ENCODE measurements around the gene SLC25A53.
"Not testable (repeated sequence)": the region's sequence is repeated elsewhere in the genome, so short reads cannot be mapped to it uniquely, and the experiment has no call there.

SLC25A53 gene

DNA sequence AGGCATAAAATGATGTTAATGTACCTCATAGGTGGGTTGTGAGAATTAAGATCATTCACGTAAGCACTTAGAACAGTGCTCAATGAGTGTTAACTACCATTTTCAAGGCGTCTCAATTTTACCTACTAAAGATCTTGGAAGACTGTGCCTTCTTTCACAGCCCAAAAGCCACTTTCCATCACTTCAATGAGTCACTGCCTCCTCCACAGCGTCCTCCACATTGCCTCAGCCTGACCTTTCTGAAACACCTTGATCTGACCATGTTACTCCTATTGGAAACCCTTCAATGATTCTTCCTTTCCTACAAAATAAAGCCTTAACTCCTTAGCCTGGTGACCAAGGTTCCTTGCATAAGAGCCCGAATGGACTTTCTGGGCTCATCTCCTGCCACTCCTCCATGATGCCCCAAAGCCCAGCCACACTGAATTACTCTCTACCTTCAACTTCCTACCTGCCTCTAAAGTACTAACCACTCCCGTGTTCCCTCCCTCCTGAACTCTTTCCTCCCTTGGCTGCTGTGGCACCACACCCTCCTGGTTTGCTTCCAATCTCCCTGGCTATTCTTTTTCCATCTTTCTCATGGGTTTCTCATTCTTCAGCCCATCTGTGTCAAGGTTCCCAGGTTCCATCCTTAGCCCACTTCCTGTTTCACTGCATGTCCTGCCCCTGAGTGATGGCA, 22.1 kb downstream of the SLC25A53 start:
- DNase-seq (ENCODE audit: low read depth in 2 of 2): no peak

GRCh38 chrX:104130808-104131207, 26.0 kb downstream of the SLC25A53 start:
- no peak for DNase-seq (ENCODE audit: low read depth in 2 of 2)

DNA sequence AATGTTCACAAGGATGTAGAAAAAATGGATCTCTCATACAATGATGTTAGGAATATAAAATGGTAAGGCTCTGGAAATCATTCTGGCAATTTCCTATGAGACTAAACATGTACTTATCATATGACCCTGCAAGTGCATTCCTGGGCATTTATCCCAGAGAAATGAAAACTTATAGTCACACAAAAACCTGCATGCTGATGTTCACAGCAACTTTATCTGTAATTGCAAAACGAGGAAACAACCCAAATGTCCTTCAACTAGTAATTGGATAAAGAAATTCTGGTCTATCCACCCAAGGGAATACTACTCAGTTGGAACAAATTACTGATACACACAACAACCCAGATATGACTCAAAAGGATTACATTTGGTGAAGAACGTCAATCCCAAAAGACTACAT, 30.0 kb downstream of the SLC25A53 start:
- no peak for DNase-seq (ENCODE audit: low read depth in 2 of 2)

- no peak for DNase-seq (ENCODE audit: low read depth in 2 of 2)
These were observed 34.0 kb downstream of the SLC25A53 start for GRCh38 chrX:104122829-104123228.

- DNase-seq (ENCODE audit: low read depth in 2 of 2): no peak
These were observed 38.0 kb downstream of the SLC25A53 start for GRCh38 chrX:104118765-104119164.

DNA sequence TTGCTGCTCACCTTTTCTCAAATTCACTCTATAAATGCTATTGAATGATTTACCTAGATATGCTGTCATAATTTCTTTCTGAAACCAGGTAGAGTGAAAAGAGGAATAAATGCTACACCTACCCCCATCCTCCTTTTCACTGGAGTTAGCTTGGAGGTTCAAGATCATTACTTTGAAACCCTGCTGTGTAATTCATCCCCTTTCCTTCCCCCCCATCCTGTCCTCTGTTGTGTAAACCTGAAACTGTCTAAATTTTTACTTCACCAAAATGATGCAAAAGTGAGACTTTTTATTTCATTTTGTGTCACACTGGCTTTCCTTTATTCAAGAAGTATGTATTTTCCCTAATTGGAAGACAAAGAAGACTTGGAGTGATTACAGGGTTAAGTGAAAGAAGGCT, 39.0 kb downstream of the SLC25A53 start:
- no peak for DNase-seq (ENCODE audit: low read depth in 2 of 2)

GRCh38 chrX:104113222-104113965, 43.4 kb downstream of the SLC25A53 start:
- DNase-seq (ENCODE audit: low read depth in 2 of 2): peak in 1 of 2 donors; percentile 32

- no peak for DNase-seq (ENCODE audit: low read depth in 2 of 2)
These were observed 44.4 kb downstream of the SLC25A53 start, which contains the start of gene ZCCHC18 for GRCh38 chrX:104112326-104112951. Gene ZCCHC18 (plus strand): TSS chrX:104112523. CDS start chrX:104114112, 1,589 bp downstream.

GRCh38 chrX:104110491-104111240, 46.1 kb downstream of the SLC25A53 start:
- DNase-seq (ENCODE audit: low read depth in 2 of 2): not testable (repeated sequence)

DNA sequence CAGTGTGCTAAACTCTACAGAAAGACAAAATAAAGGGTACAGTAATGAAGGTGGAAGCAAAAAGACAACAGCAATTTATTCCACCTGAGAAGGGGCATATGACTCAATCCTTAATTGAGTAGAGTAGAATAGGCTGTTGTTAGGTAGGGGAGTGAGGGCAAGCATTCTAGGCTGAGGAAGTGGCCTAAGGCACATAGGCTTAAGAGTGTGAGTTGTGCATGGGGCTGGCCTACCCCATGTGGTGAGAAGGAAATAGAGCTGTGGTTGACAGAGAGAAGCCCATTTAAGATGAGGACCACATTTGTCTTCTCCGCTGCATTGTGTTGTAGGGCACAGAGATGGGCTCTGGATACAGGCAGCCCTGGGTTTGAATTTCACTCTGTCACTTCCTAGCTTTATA, 47.9 kb downstream of the SLC25A53 start:
- DNase-seq (ENCODE audit: low read depth in 2 of 2): no peak

DNA sequence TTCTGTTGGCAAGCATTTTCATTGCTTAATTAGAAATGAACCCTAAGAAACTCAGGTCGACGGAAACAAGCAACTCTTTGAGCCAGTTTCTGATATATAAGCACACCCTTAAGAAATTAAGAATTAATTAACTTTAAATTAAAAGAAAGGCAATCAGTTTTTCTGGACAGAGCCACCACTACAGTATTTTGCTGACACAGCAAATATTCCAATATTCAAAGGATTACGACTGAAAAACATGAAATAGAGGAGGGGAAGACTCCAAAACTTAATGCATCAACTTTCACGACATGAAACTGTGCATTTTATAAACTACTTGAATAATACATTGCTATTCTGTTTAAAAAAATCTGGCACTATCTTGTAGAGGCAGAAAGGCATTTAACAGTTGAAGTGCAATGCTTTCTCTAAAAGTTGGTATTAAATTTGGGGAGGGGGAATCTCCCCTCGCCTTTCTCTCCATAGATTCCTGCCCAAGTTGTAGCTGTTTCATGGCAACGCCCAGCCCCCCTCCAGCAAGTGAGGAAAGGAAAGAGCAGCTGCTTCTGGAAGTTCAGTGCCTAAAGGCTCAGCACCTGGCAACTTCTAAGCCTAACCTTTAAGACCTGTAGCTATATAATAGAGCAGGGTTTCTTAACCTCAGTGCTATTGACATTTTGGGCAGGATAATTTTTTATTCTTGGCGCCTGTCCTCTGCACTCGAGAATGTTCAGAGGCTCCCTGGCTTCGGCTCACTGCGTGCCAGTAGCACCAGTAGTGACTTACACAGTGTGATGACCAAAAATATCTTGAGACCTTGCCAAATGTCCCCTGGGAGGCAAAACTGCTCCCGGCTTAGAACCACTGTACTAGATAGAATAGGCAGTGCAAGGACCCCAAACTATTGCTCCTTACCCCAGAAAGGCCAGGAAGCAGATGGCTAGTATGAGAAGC, 51.2 kb downstream of the SLC25A53 start:
- DNase-seq (ENCODE audit: low read depth in 2 of 2): no peak

DNA sequence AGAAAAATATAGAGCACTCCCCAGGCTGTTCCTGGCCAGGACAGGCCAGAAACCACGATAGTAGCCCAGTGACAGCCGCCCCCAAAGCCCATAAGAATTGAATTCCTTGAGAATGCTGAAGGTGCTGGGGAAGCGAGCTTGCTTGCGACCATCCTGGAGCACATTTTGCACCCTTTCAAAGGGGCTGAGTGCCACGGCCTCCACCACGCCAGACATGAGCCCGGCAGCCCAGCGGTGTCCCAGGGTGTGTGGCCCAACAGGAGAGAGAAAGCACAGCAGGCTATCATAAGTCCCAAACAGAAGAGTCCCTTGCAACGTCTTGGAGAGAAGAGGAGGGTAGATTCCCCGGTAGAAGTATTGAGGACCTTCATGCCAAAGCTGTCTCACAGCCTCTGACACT, 52.1 kb downstream of the SLC25A53 start:
- no peak for DNase-seq (ENCODE audit: low read depth in 2 of 2)

- no peak for DNase-seq (ENCODE audit: low read depth in 2 of 2)
These were observed 57.9 kb downstream of the SLC25A53 start for GRCh38 chrX:104098919-104099318.

DNA sequence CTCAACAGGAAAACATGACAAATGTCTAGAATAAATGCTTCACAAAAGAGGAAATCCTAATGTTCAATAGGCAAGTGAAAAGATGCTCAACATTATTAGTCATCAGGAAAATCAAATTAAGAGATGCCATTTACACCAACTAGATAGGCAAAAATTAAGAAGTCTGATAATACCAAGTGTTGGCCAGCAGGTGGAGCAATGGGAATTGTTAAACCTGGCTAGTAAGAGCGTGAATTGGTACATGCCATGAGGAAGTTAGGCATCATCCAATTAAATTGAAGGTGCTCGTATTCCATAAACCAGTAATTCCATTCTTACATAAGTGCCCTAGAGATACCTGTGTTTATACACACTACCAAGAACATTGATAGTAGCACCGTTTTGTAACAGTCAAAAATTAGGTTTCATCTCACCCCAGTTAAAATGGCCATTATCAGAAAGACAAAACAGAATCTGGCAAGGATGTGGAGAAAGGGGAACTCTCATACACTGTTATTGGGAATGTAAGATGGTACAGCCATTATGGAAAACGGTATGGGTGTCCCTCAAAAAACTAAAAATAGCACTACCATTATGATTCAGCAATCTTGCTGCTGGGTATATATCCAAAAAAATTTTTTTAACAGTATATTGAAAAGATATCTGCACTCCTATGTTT, 58.5 kb downstream of the SLC25A53 start:
- peak in 1 of 2 donors; percentile 33 for DNase-seq (ENCODE audit: low read depth in 2 of 2)

DNA sequence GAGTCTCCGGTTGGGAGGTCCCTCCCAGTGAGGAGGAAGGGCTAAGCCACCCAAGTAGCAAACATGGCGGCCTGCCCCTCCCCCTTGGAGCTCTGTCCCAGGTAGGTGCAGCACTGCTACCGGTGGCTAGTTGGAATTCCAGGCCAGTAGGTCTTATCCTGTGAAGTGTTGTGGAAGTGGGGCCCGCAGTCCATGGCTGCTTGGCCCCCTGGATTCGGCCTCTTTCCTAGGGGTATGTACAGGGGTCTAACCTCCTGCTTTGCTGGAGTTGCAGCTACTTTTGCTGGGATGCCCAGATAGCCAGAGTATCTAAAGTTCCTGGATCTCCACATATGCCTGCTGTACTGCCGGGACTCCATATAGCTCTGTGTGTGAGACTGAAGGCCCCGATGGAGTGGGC, 70.9 kb downstream of the SLC25A53 start:
- DNase-seq (ENCODE audit: low read depth in 2 of 2): no peak

- DNase-seq (ENCODE audit: low read depth in 2 of 2): no peak
These were observed 71.3 kb downstream of the SLC25A53 start for GRCh38 chrX:104085477-104085876.

- DNase-seq (ENCODE audit: low read depth in 2 of 2): no peak
These were observed 72.1 kb downstream of the SLC25A53 start for GRCh38 chrX:104084534-104085277.

DNA sequence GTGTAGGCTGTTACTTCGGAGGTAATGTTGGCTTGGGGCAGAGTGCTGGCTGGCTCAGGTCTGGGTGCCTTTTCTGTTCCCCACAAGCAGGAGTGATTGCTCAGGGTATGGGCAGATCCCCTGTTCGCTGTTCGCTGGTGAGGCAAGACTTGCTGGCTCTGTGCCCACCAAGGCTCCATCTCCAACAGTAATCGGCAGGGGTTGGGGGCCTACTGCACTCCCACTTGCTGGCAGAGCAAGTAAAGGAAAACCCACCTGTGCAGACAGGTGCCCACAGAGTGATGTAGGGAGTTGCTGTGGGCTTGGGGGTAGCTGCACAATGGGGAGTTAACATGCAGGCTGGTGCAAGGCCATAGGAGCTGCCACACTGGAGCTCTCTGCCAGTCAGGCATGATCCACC, 72.7 kb downstream of the SLC25A53 start:
- no peak for DNase-seq (ENCODE audit: low read depth in 2 of 2)

DNA sequence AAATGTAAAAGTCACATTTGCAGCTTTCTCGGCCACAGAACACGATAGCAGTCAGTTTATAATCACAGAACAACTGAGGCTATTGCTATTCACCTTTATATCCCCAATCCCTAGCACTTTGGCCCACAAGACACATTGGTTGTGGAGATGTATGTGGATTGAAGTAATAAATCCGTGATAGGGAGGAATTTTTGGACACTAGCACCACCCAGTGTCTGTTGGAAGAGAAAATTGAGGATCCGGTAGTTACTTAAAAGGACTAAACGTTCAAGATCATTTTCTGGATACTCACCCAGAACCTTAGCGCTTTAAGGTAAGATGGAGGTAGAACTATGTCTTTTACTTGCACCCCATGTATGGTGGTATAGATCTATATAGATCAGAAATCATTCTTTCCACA, 79.0 kb downstream of the SLC25A53 start:
- not testable (repeated sequence) for DNase-seq (ENCODE audit: low read depth in 2 of 2)

All from stimulated activated CD8-positive, alpha-beta memory T cell treated with anti-CD3 and anti-CD28 coated beads, Interleukin-2, amount 100 ng/mL, for 1 hour (primary cell).